Nephron (organoid): ENCODE data around the gene MICALL2.

Experiments used
- H3K27ac Mint-ChIP-seq, 3 experiments: 2 replicates each; pipeline ENCODE4 v1.8.0; 2020; ENCODE audit warnings: mixed read lengths in 3 of 3, mild to moderate bottlenecking in 2 of 3, moderate library complexity in 1 of 3
- H3K27me3 Mint-ChIP-seq: 2 replicates; pipeline ENCODE4 v1.8.0; 2021; ENCODE audit warnings: low read depth, mild to moderate bottlenecking, moderate library complexity, mixed read lengths
- H3K36me3 Mint-ChIP-seq: 2 replicates; pipeline ENCODE4 v1.8.0; 2020; ENCODE audit warnings: low read depth, mixed read lengths
- H3K4me1 Mint-ChIP-seq: 2 replicates; pipeline ENCODE4 v1.8.0; 2020; ENCODE audit warnings: mixed read lengths
- H3K4me3 Mint-ChIP-seq, 3 experiments: 2 replicates each; pipeline ENCODE4 v1.8.0; 2020; ENCODE audit warnings: mild to moderate bottlenecking in 3 of 3, mixed read lengths in 3 of 3, moderate library complexity in 2 of 3
- H3K9me3 Mint-ChIP-seq: 2 replicates; pipeline ENCODE4 v1.8.0; 2020; ENCODE audit warnings: mixed read lengths
- CTCF ChIP-seq, 3 experiments: fragments of 200-600 bp; sonication (generic); IDR thresholded peaks; one replicate each; pipeline ENCODE4 v1.5.0; 2021; ENCODE audit warnings: antibody characterized with exemption in 3 of 3; ENCODE audit not compliant: unreplicated experiment in 3 of 3

The MICALL2 gene

GRCh38 chr7:1488016-1488415 is 28.7 kb upstream of the MICALL2 start:
- no peak overlapping the region for H3K4me3 Mint-ChIP-seq
- H3K36me3 Mint-ChIP-seq = peaks cover 50% of the 10 kb centered on the region
- H3K27me3 Mint-ChIP-seq = no peaks in the 10 kb centered on the region
- H3K9me3 Mint-ChIP-seq = no peaks in the 10 kb centered on the region
- no peaks in the 10 kb centered on the region for H3K4me1 Mint-ChIP-seq
- no peak for TF ChIP-seq CTCF (IDR thresholded peaks at IDR 0.05; ENCODE audit: unreplicated experiment in 3 of 3)
- H3K27ac Mint-ChIP-seq = no peak overlapping the region

- peaks cover 48% of the 10 kb centered on the region for H3K36me3 Mint-ChIP-seq
- H3K4me1 Mint-ChIP-seq = no peaks in the 10 kb centered on the region
- TF ChIP-seq CTCF (IDR thresholded peaks at IDR 0.05; ENCODE audit: unreplicated experiment in 3 of 3) = no peak
- no peak overlapping the region for H3K4me3 Mint-ChIP-seq
- H3K9me3 Mint-ChIP-seq = no peaks in the 10 kb centered on the region
- no peak overlapping the region for H3K27ac Mint-ChIP-seq
- no peaks in the 10 kb centered on the region for H3K27me3 Mint-ChIP-seq
Measured at GRCh38 chr7:1487466-1487865, 28.2 kb upstream of the MICALL2 start.

- no peak overlapping the region for H3K4me3 Mint-ChIP-seq
- no peak for TF ChIP-seq CTCF (IDR thresholded peaks at IDR 0.05; ENCODE audit: unreplicated experiment in 3 of 3)
- H3K27ac Mint-ChIP-seq = no peak overlapping the region
- no peaks in the 10 kb centered on the region for H3K9me3 Mint-ChIP-seq
- H3K4me1 Mint-ChIP-seq = no peaks in the 10 kb centered on the region
- H3K27me3 Mint-ChIP-seq = no peaks in the 10 kb centered on the region
- peaks cover 40% of the 10 kb centered on the region for H3K36me3 Mint-ChIP-seq
Measured at GRCh38 chr7:1486571-1486970, 27.3 kb upstream of the MICALL2 start.

DNA sequence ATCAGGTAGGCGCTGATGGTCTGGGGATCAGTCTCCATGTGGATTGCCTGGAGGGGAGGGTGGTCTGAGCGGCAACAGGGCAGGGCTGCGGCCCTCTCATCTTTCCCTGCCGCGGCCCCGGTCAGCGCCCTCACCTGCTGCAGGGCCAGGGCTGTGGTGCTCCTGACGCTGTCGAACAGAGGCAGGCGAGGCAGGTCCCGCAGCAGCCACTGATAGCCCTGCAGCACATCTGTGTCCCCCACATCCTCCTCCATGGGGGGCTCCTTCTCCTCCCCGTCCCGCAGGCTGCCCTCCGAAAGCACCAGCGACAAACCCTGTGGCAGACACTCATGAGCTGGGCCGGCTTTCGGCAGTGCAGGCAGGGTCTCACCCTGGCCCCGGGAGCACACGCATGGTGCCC is 25.9 kb upstream of the MICALL2 start:
- H3K4me3 Mint-ChIP-seq = no peak overlapping the region
- no peaks in the 10 kb centered on the region for H3K9me3 Mint-ChIP-seq
- H3K4me1 Mint-ChIP-seq = no peaks in the 10 kb centered on the region
- H3K27me3 Mint-ChIP-seq = no peaks in the 10 kb centered on the region
- TF ChIP-seq CTCF (IDR thresholded peaks at IDR 0.05; ENCODE audit: unreplicated experiment in 3 of 3) = no peak
- H3K36me3 Mint-ChIP-seq = peaks cover 27% of the 10 kb centered on the region
- no peak overlapping the region for H3K27ac Mint-ChIP-seq

GRCh38 chr7:1484569-1484968 is 25.3 kb upstream of the MICALL2 start:
- no peak for TF ChIP-seq CTCF (IDR thresholded peaks at IDR 0.05; ENCODE audit: unreplicated experiment in 3 of 3)
- H3K4me1 Mint-ChIP-seq = no peaks in the 10 kb centered on the region
- no peak overlapping the region for H3K4me3 Mint-ChIP-seq
- peaks cover 22% of the 10 kb centered on the region for H3K36me3 Mint-ChIP-seq
- H3K27me3 Mint-ChIP-seq = no peaks in the 10 kb centered on the region
- no peaks in the 10 kb centered on the region for H3K9me3 Mint-ChIP-seq
- H3K27ac Mint-ChIP-seq = no peak overlapping the region

GRCh38 chr7:1483536-1484505 is 24.6 kb upstream of the MICALL2 start:
- H3K27me3 Mint-ChIP-seq = no peaks in the 10 kb centered on the region
- H3K36me3 Mint-ChIP-seq = peaks cover 16% of the 10 kb centered on the region
- no peak overlapping the region for H3K27ac Mint-ChIP-seq
- TF ChIP-seq CTCF (IDR thresholded peaks at IDR 0.05; ENCODE audit: unreplicated experiment in 3 of 3) = no peak
- no peak overlapping the region for H3K4me3 Mint-ChIP-seq
- H3K4me1 Mint-ChIP-seq = no peaks in the 10 kb centered on the region
- H3K9me3 Mint-ChIP-seq = no peaks in the 10 kb centered on the region
